MCF 10A (cell line): ENCODE data around the gene KCNMA1. TPM values are rescaled to one million over a fixed set of nuclear protein-coding genes. Genes with fewer than 3 reads are reported as not detected.

Experiments used
- BruUV-seq: library from RNA; stranded (reverse); fragments of 400-500 nt; replicated peaks from 2 replicates; lab custom pipeline; 2021; lab: Mats Ljungman, UMichigan
- CTCF ChIA-PET: fragments of 300-600 bp; sonication (Branson Sonifier 250); formaldehyde crosslinking; extraction: SDS; loops from one replicate; lab custom pipeline; 2021; ENCODE audit warnings: antibody characterized with exemption, inconsistent platforms; lab: Yijun Ruan, JAX
- POLR2A ChIA-PET: fragments of 300-600, 350-650 bp; sonication (Branson Sonifier 250); formaldehyde crosslinking; extraction: SDS; loops from one replicate; lab custom pipeline; 2020; ENCODE audit warnings: antibody characterized with exemption, inconsistent platforms; lab: Yijun Ruan, JAX
- DNase-seq: peaks from one replicate; pipeline ENCODE4 v3.0.0-alpha.2; 2018; ENCODE audit not compliant: unreplicated experiment
- H3K27ac Mint-ChIP-seq: one replicate; pipeline ENCODE4 v1.8.0; 2022; ENCODE audit warnings: mild to moderate bottlenecking, low read depth, mixed read lengths; ENCODE audit not compliant: unreplicated experiment
- H3K27me3 Mint-ChIP-seq: one replicate; pipeline ENCODE4 v1.8.0; 2022; ENCODE audit warnings: mixed read lengths; ENCODE audit not compliant: insufficient read depth, unreplicated experiment
- H3K36me3 Mint-ChIP-seq: one replicate; pipeline ENCODE4 v1.8.0; 2022; ENCODE audit warnings: mild to moderate bottlenecking, moderate library complexity, mixed read lengths; ENCODE audit not compliant: insufficient read depth, unreplicated experiment
- H3K4me1 Mint-ChIP-seq: one replicate; pipeline ENCODE4 v1.8.0; 2022; ENCODE audit warnings: mixed read lengths; ENCODE audit not compliant: insufficient read depth, unreplicated experiment
- H3K4me3 Mint-ChIP-seq: one replicate; pipeline ENCODE4 v1.8.0; 2022; ENCODE audit warnings: mild to moderate bottlenecking, moderate library complexity, mixed read lengths; ENCODE audit not compliant: unreplicated experiment
- H3K9me3 Mint-ChIP-seq: one replicate; pipeline ENCODE4 v1.8.0; 2022; ENCODE audit warnings: mixed read lengths; ENCODE audit not compliant: unreplicated experiment
- CTCF ChIP-seq: fragments of 200-600 bp; IDR thresholded peaks from one replicate; pipeline ENCODE4 v1.8.0; 2022; ENCODE audit warnings: antibody characterized with exemption, mild to moderate bottlenecking; ENCODE audit not compliant: unreplicated experiment
- intact Hi-C: fragments of 100-400 bp; cut with micrococcal nuclease; formaldehyde crosslinking; loops from 2 replicates; pipeline ENCODE4 v1.14.1; 2022
- total RNA-seq: library from RNA; stranded (reverse); gene quantifications from 2 replicates; pipeline ENCODE4 v1.2.3, GENCODE V29; 2022

KCNMA1 gene
- total RNA-seq, 1 experiment from 2014 or later, result 7.5 TPM

- H3K27ac Mint-ChIP-seq, result no peak overlapping the region
- H3K4me1 Mint-ChIP-seq, result peaks cover 13% of the 10 kb centered on the region
- peaks cover 5% of the 10 kb centered on the region for H3K36me3 Mint-ChIP-seq
- H3K27me3 Mint-ChIP-seq, result no peaks in the 10 kb centered on the region
- ChIA-PET POLR2A (interaction anchor here (1.3 kb wide), 1 partner anchor 16 kb away, joined by 5 read pairs; no protein-coding TSS in a partner anchor), CTCF (interaction anchor here (0.6 to 1.7 kb wide), 6 partner anchors 12 to 1988 kb away, joined by 3 to 10 read pairs (median 4); no protein-coding TSS in a partner anchor)
- no peak overlapping the region for H3K4me3 Mint-ChIP-seq
- TF ChIP-seq CTCF, result no peak
- no peak for DNase-seq
- no TSS peak for BruUV-seq
- peaks cover 9% of the 10 kb centered on the region for H3K9me3 Mint-ChIP-seq
- intact Hi-C loops, result loop anchor here (5.0 to 10.0 kb wide), 2 partner anchors 86 to 251 kb away; no protein-coding TSS in a partner anchor
Observed at GRCh38 chr10:77253556-77254064, 384.0 kb downstream of the KCNMA1 start.

GRCh38 chr10:77253147-77253545, 384.5 kb downstream of the KCNMA1 start:
- H3K36me3 Mint-ChIP-seq, result peaks cover 5% of the 10 kb centered on the region
- intact Hi-C loops, result loop anchor here (5.0 to 10.0 kb wide), 2 partner anchors 86 to 252 kb away; no protein-coding TSS in a partner anchor
- no peaks in the 10 kb centered on the region for H3K27me3 Mint-ChIP-seq
- H3K9me3 Mint-ChIP-seq, result peaks cover 9% of the 10 kb centered on the region
- TF ChIP-seq CTCF, result no peak
- no peak for DNase-seq
- H3K4me3 Mint-ChIP-seq, result no peak overlapping the region
- peaks cover 13% of the 10 kb centered on the region for H3K4me1 Mint-ChIP-seq
- ChIA-PET CTCF (interaction anchor here (0.5 to 1.7 kb wide), 10 partner anchors 13 to 534 kb away, joined by 3 to 10 read pairs (median 4); no protein-coding TSS in a partner anchor), POLR2A (interaction anchor here (0.7 to 1.3 kb wide), 2 partner anchors 13 to 16 kb away, joined by 5 read pairs; no protein-coding TSS in a partner anchor)
- BruUV-seq, result no TSS peak
- H3K27ac Mint-ChIP-seq, result no peak overlapping the region

GRCh38 chr10:77252380-77253146, 385.0 kb downstream of the KCNMA1 start:
- H3K36me3 Mint-ChIP-seq, result peaks cover 5% of the 10 kb centered on the region
- H3K27ac Mint-ChIP-seq, result no peak overlapping the region
- H3K27me3 Mint-ChIP-seq, result no peaks in the 10 kb centered on the region
- DNase-seq, result no peak
- ChIA-PET CTCF (interaction anchor here (0.5 to 1.7 kb wide), 13 partner anchors 13 to 534 kb away, joined by 3 to 10 read pairs (median 4); no protein-coding TSS in a partner anchor), POLR2A (interaction anchor here (0.7 to 1.3 kb wide), 2 partner anchors 13 to 15 kb away, joined by 5 read pairs; no protein-coding TSS in a partner anchor)
- no peak for TF ChIP-seq CTCF
- H3K4me1 Mint-ChIP-seq, result peaks cover 13% of the 10 kb centered on the region
- peaks cover 6% of the 10 kb centered on the region for H3K9me3 Mint-ChIP-seq
- intact Hi-C loops, result loop anchor here (5.0 to 10.0 kb wide), 2 partner anchors 85 to 252 kb away; no protein-coding TSS in a partner anchor
- BruUV-seq, result no TSS peak
- H3K4me3 Mint-ChIP-seq, result no peak overlapping the region
